CD1c-positive myeloid dendritic cell (primary cell): Measurements from ENCODE around the gene RHBDF2.

ENCODE experiments used
- DNase-seq: peaks from one replicate; pipeline ENCODE4 v3.0.0-alpha.2; 2016; ENCODE audit errors: extremely low spot score

The RHBDF2 gene

DNA sequence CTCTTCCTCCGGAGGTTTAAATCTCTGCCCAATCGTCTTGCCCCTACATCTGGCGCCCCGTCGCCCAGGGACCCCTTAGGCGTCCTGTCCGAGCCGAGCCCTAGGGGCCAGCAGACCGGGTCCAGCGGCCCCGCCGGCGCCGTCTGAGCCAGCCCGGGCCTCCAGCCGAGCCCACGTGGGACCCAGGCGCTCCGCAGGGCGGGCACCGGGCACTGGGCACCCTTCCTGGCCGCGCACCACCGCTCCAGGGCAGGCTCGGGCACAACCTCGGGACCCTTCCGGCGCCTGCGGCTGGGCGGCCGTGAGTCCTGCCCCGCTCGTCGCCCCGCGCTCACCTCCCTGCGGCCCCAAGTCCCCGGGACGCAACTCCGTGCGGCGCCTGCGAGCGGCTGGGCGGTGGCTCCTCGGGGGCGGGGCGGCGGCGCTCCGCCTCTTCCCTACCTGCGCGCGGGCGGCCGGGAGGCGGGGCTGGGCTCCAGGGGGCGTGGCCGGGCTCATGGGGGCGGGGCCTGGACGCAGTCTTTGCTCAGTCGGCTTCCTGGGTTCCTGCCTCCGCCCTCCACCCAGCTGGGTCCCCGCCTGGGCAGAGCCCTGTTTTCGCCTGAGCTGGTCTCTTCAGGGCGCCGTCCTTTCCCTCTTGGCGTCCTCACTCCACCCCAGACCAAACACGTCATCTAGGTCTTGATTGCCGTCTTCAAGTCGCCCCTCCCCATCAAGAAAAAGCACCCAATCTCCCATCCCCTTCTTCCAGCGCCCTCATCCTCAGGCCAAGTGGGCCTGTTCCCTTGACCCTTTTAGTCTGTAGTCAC, at the start of gene RHBDF2:
TSS of gene RHBDF2 (minus strand) at position 406 of the 809 bp plus-strand sequence. CDS start 19,899 bp downstream, outside the sequence.
- DNase-seq: peak; percentile 92

DNA sequence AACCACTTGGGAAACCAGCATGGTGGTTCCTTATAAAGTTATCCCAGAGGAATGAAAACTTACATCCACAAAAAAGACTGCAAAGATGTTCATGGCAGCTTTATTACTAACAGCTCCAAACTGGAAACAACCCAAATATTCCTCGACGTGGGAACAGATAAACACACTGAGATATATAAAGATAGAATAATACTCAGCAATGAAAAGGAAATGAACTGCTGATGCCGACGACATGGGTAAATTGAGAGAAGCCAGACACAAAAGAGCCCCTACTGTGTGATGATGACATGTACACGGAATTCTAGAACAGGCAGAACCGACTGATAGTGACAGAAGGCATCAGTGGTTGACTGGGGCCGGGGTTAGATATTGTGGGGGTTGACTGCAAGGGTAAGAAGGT, 48.3 kb upstream of the RHBDF2 start:
- no peak for DNase-seq

DNA sequence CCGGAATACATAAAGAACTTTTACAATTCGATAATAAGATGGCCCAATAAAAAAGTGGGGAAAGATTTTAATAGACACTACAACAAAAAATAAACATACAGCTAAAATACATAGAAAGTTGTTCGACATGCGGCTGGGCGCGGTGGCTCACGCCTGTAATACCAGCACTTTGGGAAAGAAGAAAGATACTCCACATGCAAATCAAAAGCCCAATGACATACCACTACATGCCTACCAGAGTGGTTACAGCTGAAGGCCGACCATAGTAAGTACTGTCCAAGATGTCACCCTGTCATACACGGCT, 47.9 kb upstream of the RHBDF2 start:
- DNase-seq: no peak

DNA sequence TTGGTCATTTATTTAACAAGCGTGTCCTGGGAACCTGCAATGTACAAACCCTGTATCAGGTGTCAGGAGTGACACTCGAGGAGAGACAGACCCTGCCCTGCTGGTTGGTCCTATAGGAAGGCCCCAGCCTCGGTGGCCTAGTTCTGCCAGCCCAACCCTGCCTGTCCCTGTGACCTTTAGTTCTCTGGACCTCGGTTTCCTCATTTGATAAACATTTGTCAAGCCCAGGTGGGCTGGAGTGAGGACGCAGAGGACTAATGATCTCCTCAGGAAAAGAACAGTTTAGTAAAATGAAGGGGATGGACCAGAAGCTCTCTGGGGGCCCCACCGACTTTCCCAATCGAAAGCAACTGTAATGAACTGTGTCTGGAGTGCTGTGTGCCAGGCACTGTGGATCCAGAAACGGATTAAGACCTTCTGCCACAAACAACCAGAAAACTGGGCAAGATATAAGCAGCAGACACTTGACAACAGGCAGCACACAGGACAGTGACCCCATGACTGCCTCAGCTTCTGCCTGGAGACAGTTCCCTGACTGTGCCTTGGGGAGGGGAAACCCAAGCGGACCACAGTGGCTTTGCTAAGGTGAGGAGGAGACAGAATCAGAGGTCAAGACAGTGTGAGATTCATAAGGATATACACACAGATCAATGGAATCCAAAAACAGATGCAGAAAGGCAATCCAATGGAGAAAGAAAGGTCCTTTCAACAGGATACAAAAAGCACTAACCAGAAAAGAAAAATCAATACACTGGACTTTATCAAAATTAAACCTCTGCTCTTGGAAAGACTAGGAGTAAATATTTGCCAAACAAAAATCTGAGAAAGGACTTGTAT, 47.4 kb upstream of the RHBDF2 start:
- no peak for DNase-seq

DNA sequence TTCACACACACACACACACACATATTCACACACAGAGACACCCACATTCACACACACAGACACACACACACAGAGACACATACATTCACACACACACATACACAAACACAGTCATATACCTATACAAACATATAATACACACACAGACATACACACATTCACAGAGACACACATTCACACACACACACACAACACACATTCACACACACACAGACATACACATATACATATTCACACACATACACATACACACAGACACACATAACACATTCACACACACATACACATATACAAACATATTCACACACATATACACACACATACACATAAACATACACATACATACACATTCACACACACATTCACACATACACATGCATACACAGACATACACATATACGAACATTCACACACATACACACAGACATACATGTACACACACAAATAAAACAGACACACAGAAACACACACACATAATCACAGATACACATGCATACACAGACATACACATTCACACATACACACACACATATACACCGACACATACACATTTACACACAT, 46.5 kb upstream of the RHBDF2 start:
- DNase-seq: no peak

DNA sequence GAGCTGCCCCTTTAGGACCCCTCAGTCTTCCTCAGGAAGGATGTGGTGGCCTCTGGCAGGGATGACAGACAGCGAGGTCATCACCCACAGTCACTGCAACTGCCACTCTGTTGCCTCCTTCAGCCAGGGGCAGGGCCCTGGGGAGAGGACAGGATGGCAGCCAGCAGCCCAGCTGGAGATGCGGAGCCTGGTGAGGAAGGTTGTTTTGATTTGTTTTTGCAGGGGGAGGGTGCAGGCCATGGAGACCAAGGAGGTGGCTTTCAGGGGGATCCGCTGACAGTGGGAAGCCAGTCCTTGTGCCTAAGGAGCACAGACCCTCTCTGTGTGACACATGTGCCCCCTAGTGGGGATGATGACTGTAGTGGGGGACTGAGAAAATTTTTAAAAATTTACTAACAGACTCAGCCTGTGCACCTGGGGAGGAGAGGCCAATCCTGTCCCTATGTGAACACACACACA, 46.0 kb upstream of the RHBDF2 start:
- DNase-seq: peak; percentile 53

DNA sequence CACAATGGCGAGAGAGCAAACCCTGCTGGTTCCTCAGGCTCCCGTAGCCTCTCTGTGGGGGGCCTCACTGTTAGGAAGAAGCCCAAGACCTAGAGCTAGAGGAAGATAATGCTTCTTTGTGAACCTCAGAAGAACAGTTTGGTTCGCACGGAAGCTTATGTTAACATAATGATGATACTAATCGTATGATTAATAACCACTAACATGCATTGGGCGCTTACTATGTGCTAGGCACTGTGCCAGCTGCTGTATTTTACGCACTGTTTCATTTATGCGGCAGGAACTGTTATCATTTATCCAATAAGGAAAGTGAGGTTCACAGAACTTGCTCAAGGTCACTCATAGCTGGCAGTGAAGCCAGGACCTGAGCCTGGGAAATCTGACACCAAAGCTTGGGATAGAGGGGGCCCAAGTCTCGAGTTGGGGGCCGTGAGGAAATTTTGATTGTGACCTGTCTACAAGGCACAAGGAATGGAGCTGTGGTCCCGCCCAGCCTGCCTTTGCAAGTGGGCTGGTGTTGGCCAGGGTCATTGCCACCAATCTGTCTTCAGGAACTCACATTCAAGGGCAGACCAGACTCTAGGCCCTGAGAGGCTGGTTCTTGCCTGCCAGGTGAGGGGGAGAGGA, 45.4 kb upstream of the RHBDF2 start:
- DNase-seq: no peak

DNA sequence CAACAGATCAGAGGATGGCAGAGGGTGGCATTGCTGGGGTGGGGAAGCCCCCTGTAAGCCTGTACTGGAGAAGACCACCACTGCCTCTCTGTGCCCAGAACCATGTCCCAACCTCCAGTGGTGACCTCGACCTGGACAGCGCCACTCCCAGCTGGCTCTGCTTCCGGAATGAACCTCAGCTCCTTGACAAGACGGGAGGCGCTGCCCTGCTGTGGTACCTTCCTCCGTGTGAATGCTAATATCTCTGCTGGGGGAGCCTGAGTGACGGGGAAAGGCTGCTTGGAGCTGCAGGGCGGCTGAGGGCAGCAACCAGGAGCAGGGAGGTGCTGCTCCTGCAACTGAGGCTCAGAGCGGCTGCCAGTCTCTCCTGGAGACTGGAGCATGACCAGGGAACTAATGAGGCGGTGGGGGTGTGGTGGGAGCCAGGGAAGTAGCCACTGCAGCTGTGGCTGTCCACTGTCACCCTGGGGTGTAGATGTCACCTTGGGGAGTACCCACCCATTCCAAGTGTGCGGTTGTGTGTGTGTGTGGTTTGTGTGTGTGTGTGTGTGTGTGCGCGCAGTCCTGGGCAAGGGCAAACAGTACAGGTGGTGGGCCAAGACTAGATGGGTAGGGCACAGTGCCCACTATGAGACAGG, 44.8 kb upstream of the RHBDF2 start:
- DNase-seq: no peak

DNA sequence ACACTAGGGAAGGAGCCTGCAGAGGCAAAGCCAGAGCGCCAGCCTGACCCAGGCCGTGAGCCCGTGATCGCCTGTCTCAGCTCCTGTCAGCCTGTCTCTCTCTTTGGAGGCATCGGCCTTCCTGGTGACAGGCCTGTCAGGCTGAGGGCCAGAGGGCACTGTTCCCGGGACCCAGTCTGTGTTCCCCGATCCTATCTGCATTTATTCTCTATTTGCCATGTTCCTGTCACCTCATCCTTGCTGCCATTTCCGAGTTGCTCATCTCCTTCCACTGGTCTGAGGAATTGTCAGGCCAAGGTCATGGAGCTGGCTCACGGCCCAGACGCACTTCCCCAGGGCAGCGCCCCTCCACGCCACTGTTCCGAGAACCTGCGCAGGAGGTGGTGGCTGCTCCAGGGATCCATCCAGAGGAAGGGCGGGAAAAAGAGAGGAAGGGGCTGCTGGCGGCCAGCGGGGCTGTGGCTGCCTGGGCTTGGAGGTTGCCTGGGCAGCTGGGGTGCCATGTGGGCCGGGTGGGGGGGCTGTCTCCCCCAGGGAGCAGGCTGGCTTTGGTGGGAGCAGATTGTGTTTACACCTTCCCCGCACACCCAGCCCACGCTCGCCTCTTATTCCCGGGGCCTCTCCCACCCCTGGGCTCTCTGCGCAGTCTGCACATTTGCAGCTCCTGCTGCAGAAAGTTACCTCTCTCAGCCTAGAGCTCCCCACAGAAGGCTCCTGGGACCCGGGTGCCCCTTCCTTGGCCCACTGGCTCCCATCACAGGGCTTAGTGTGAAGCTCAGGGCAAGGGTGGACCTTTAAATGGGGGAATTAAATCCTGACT, 43.5 kb upstream of the RHBDF2 start:
- no peak for DNase-seq

DNA sequence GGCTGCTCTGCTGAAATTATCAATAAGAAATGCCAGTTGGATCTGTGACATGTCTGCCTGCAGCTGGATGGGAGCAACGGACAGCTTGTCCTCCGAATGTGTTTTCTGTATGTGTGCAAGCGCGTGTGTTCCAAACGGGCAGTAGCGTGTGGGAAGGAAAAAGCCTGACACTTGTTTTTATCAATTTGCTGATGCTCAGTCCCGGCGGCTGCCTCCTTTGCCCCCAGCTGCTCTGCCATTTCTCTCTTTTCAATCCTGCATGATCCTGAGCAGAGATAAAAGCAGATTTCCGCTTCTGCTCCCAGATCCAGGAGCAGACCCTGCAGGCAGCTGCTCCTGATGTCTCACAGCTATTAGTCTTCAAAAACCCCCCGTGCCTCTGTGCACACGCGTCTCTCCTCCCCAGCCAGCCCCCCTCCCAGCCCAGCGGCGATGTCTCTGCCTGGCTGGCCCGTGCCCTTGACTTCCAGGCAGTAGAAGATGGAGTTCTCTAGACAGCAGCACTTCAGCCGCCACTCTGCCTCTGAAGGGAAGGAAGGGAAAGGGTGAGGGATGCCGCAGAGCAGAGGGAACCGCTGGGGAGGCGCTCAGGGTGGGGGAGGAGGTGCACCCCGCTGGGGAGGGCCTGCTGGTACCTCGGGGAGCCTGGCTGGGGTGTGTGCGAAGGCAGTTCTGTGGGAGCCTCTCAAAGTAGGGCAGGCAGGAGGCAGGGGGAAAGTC, 42.8 kb upstream of the RHBDF2 start:
- DNase-seq: no peak

DNA sequence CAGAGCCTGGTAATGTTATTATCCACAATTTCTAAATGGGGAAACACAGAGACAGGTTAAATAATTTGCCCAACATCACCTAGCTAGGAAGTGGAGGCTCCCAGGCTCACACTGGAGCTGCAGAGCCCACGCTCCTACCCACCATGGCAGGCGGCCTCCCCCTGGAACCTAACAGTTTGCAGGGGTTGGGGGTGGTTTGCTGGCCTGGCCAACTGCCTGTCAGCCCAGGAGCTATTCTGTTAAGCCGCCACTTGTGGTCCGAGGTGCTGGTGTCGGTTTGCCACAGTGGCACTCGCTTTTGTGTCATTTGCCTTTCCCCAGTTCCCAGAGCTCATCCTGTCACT, 42.2 kb upstream of the RHBDF2 start:
- DNase-seq: no peak

DNA sequence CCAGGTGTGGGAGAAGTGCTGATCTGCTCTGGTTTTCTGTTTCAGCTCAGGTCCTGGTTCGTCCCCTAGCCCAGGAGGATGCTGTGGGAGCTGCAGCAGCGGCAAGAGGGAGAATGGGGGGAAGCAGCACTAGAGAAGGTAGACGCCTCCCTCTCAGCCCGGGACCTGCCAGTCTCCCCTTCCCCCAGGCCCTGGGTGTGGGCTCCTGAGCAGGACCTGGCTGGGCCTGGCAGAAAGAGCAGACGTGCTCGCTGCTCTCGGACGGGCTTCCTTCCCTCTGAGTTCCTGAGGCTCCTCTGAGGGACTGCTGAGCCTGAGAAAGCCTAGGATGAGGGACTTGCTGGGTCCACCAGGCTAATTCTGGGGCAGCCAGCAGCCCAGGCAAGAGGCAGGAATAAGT, 41.8 kb upstream of the RHBDF2 start:
- no peak for DNase-seq

DNA sequence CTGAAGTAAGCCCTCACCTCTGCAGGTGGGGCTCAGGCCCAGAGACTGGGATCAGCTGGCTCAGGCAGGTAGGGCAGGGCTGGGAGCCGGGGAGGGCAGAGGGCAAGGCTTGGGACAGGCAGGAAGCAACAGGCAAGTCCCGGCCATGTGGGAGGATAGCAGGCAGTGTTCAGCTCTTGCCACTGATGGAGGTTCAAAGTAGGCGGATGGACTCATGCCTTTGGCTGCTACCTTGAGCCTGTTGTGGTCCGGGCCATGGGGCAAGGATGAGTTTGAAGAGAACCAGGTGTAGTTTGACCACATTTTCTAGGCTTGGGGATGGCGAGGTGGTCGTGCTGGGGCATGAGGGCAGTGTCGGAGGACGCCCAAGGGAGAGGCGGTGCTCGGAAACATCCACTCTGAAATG, 41.3 kb upstream of the RHBDF2 start:
- DNase-seq: no peak

DNA sequence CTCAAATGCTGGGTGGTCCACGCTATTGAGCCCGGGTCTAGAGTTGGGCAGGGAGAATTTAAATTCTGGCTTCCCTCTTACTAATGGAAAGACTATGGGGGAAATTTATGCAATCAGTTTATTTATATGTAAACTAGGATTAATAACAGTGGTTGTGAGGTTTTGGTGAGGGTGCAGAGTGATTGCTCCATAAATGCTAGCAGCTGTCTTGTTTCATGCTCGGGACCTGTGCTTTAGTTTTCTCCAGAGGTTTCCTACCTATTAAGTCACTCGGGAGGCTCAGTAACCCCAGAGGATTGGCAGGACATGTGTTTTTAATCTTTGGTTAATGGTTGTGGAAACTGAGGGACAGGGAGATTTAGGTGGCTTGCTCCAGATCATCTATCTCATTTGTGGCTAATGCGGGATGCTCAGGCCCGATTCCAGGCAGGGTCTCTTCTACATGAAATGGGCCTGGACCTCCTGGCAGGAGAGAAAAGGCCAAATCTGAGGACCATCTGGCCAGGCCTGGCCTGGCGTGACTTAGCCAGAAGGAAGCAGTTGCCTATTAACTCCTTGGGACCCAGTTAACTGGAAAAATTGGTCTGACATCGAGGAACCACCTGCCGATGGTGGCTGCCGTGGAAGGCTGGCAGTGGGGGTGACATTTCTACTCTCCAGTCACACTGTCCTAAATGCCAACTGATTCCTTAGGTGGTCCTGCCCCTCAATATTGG, 40.7 kb upstream of the RHBDF2 start:
- DNase-seq: no peak

DNA sequence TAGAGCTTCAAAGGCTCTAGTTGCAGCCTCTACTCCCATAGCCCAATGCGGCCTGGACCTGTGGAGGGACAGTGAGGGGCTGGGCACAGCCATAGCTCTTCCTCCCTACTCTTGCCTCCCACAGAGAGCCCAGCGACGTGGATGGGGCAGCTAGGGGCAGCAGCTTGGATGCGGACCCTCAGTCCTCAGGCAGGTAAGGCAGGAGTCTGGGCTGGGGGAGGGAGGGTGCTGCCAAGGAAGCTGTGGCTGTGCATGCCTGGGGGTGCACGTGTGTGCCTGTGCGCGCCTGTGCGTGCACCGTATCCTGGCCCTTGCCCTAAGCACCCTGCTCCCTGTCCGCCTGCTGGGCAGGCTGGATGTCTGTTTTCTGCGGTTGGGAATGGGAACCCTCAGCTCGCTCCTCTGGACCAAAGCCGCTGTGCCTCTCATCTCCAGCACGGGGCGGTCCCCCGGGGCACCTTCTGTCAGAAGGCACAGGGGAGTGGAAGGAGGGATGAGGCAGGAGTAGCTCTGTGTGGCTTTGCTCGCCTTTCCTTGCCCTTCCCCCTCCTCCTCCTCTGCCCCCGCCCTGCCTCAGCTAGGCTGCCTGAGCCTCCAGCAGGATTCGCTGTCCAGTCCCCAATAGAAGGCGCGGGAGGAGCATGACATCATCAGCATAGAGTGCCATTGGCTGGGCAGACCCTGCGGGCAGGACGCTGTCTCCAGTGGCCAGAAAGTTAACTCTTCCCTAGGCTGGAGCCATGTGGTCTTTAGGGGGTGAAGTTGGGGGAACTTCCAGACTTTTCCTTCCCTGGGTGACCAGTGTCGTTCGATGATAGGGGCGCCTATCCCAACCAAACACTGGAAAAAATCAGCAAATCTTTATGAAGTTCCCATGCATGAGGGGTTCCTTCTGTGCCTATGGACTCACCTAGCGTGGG, 39.4 kb upstream of the RHBDF2 start:
- DNase-seq: peak; percentile 78

DNA sequence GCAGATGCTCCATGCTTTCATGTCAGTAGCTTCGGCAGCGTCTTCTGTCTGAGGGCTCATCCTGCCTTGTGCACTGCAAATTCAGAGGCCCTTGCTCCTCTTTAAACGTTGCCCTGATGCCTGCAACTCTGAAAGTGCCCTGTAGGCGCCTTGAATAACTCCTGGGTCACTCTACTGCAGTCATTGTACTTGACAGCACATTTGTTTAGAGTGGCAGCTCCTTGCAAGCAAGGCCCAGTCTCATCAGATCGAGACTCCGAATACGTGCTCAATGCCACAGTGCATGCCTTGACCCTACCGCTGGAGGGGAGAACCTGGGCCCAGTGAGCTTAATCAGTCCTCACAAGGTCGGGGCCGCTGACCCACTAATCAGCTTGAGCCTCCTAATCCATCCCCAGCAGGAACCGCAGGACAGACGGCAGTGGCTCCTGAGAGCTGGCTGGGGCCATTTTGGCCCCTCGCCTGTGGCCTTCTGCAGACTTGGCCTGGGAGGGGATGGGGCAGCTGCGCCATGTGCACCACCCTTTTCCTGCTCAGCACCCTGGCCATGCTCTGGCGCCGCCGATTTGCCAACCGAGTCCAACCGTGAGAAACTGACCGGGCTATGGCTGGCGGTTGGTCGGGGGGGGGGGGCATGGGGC, 38.5 kb upstream of the RHBDF2 start, which contains the start of gene PRCD:
TSS of gene PRCD (plus strand) at position 414 of the 641 bp plus-strand sequence. CDS start at position 512, 98 bp downstream.
- no peak for DNase-seq

DNA sequence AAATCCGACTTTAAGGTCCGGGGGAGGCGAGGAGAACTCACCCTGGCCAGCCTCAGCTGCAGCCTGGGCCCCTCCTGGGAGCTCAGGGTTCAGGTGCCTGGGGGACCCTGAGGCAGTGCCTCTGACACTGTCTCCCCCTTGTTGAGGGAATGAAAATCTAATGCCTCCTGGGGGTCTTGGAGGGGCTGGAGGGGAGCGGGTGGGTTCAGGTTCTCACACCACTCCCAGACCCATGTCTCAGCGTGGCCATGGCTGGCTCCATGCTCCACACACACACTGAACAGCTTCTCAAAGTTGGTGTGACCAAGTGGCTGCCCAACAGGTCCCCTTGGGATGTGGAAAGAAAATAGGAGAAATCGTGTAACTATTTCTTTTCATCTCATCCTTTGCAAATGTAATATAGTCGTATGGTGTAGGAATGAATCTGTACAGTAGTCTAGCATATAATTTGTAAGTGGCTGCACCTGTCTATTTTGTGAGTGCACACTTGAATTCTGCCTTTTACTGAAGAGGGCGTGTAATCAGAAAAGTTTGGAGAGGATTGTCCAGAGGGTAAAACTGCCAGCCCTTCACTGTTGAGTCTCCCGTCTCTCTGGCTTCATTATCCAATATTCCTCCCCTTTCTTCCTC, 37.8 kb upstream of the RHBDF2 start:
- no peak for DNase-seq
